Nephron (organoid): ENCODE measurements around the gene MALRD1.

Source experiments
- H3K27ac Mint-ChIP-seq, 3 experiments: 2 replicates each; pipeline ENCODE4 v1.8.0; 2020; ENCODE audit warnings: mixed read lengths in 3 of 3, mild to moderate bottlenecking in 2 of 3, moderate library complexity in 1 of 3
- H3K27me3 Mint-ChIP-seq: 2 replicates; pipeline ENCODE4 v1.8.0; 2021; ENCODE audit warnings: low read depth, mild to moderate bottlenecking, moderate library complexity, mixed read lengths
- H3K36me3 Mint-ChIP-seq: 2 replicates; pipeline ENCODE4 v1.8.0; 2020; ENCODE audit warnings: low read depth, mixed read lengths
- H3K4me1 Mint-ChIP-seq: 2 replicates; pipeline ENCODE4 v1.8.0; 2020; ENCODE audit warnings: mixed read lengths
- H3K4me3 Mint-ChIP-seq, 3 experiments: 2 replicates each; pipeline ENCODE4 v1.8.0; 2020; ENCODE audit warnings: mild to moderate bottlenecking in 3 of 3, mixed read lengths in 3 of 3, moderate library complexity in 2 of 3
- H3K9me3 Mint-ChIP-seq: 2 replicates; pipeline ENCODE4 v1.8.0; 2020; ENCODE audit warnings: mixed read lengths
- TF ChIP-seq, protein P1 (sequence below), 3 experiments: fragments of 200-600 bp; sonication (generic); IDR thresholded peaks; one replicate each; pipeline ENCODE4 v1.5.0; 2021; ENCODE audit warnings: antibody characterized with exemption in 3 of 3; ENCODE audit not compliant: unreplicated experiment in 3 of 3

The MALRD1 gene

DNA sequence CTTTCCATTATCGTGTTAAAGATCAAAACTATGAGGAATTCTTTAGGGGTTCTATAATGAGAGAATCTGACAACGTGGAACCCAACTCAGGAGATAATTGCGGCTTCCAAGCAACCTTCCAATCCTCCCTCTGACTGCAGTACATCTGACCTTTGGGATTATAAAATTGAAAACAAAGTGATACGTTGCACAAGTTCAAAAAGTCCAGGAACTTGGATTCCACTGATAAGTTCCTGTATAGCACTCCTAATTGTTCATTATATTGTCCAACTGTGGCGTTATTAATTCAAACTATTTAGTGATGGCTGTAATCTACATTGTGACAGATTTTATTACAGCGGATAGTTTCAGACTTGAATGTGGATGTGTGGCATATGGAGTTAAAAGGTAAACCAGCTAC, 15.4 kb downstream of the MALRD1 start:
- TF ChIP-seq, protein P1, sequence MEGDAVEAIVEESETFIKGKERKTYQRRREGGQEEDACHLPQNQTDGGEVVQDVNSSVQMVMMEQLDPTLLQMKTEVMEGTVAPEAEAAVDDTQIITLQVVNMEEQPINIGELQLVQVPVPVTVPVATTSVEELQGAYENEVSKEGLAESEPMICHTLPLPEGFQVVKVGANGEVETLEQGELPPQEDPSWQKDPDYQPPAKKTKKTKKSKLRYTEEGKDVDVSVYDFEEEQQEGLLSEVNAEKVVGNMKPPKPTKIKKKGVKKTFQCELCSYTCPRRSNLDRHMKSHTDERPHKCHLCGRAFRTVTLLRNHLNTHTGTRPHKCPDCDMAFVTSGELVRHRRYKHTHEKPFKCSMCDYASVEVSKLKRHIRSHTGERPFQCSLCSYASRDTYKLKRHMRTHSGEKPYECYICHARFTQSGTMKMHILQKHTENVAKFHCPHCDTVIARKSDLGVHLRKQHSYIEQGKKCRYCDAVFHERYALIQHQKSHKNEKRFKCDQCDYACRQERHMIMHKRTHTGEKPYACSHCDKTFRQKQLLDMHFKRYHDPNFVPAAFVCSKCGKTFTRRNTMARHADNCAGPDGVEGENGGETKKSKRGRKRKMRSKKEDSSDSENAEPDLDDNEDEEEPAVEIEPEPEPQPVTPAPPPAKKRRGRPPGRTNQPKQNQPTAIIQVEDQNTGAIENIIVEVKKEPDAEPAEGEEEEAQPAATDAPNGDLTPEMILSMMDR (IDR thresholded peaks at IDR 0.05; ENCODE audit: unreplicated experiment in 3 of 3), result no peak
- H3K27me3 Mint-ChIP-seq, result no peaks in the 10 kb centered on the region
- no peaks in the 10 kb centered on the region for H3K4me1 Mint-ChIP-seq
- peaks cover 2% of the 10 kb centered on the region for H3K9me3 Mint-ChIP-seq
- H3K4me3 Mint-ChIP-seq, result no peak overlapping the region
- no peak overlapping the region for H3K27ac Mint-ChIP-seq
- H3K36me3 Mint-ChIP-seq, result no peaks in the 10 kb centered on the region

GRCh38 chr10:19071946-19072345, 23.3 kb downstream of the MALRD1 start:
- H3K4me1 Mint-ChIP-seq, result no peaks in the 10 kb centered on the region
- no peaks in the 10 kb centered on the region for H3K9me3 Mint-ChIP-seq
- H3K4me3 Mint-ChIP-seq, result no peak overlapping the region
- no peaks in the 10 kb centered on the region for H3K36me3 Mint-ChIP-seq
- H3K27me3 Mint-ChIP-seq, result no peaks in the 10 kb centered on the region
- TF ChIP-seq, protein P1 (IDR thresholded peaks at IDR 0.05; ENCODE audit: unreplicated experiment in 3 of 3), result no peak
- no peak overlapping the region for H3K27ac Mint-ChIP-seq

DNA sequence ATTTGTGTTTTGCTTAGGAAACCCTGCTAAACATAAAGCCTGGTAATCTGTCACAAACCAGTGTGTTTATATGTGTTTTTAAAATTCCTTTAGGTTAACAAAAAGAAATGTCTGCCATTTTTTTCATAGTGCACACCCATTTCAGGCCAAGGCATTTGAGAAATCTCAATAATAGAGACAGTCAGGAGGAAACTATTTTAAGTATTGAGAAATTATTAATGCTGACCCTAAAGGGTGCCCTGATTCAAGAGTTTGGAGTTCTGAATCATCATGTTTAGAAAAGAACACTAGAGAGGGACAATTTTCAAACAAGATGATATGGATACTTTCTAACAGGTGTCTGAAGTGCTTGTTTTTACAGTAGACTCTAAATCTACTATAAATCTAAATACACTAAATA, 28.7 kb downstream of the MALRD1 start:
- Mint-ChIP-seq H3K4me3 (no peak overlapping the region), H3K27me3 (no peaks in the 10 kb centered on the region), H3K36me3 (no peaks in the 10 kb centered on the region), H3K27ac (no peak overlapping the region), H3K4me1 (no peaks in the 10 kb centered on the region), H3K9me3 (peaks cover 11% of the 10 kb centered on the region)
- TF ChIP-seq, protein P1 (IDR thresholded peaks at IDR 0.05; ENCODE audit: unreplicated experiment in 3 of 3), result no peak

GRCh38 chr10:19096501-19097073, 48.0 kb downstream of the MALRD1 start:
- no peak overlapping the region for H3K4me3 Mint-ChIP-seq
- H3K4me1 Mint-ChIP-seq, result no peaks in the 10 kb centered on the region
- TF ChIP-seq, protein P1 (IDR thresholded peaks at IDR 0.05; ENCODE audit: unreplicated experiment in 3 of 3), result no peak
- H3K9me3 Mint-ChIP-seq, result peaks cover 4% of the 10 kb centered on the region
- no peak overlapping the region for H3K27ac Mint-ChIP-seq
- no peaks in the 10 kb centered on the region for H3K27me3 Mint-ChIP-seq
- no peaks in the 10 kb centered on the region for H3K36me3 Mint-ChIP-seq

DNA sequence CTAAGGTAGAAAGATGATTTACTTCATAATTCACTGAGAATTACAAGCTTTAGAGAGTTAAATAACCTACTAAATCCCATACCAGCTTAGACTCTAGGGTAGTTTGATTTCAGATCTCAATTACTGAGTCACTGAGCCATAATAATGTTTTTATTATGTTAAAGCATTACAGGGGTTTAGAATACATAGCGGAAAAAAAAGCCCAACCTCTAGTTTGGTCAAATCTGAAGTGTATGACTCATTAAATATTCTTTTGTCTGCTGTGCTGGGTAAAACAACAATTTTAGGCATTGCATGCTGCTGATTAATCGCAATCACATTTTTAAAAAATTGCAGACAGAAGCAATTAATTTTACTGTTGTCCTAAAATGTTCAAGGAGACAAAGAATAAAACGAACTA, 48.5 kb downstream of the MALRD1 start:
- TF ChIP-seq, protein P1 (IDR thresholded peaks at IDR 0.05; ENCODE audit: unreplicated experiment in 3 of 3), result no peak
- Mint-ChIP-seq H3K27ac (no peak overlapping the region), H3K36me3 (no peaks in the 10 kb centered on the region), H3K4me1 (no peaks in the 10 kb centered on the region), H3K4me3 (no peak overlapping the region), H3K9me3 (peaks cover 4% of the 10 kb centered on the region), H3K27me3 (no peaks in the 10 kb centered on the region)

DNA sequence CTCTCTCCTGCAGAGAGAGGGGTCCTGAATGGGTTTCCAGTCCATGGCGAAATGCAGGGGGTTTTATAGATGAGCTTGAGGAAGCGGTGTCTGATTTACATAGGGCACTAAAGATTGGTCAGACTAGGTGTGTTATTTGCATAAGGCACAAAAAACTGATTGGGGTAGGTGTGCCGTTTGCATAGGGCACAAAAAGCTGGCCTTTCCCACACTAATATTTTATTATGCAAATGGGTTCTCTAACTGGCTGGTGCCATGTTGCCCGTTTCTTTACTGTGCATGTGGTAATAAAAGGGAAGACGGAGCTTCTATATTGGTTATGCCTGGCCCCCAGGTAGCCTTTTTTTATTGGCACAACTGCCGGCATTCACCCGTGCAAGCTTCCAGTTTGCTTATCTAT, 50.2 kb downstream of the MALRD1 start:
- TF ChIP-seq, protein P1 (IDR thresholded peaks at IDR 0.05; ENCODE audit: unreplicated experiment in 3 of 3), result no peak

More for the DNA sequence above, 50.2 kb downstream of the MALRD1 start:
- Mint-ChIP-seq H3K4me1 (no peaks in the 10 kb centered on the region), H3K4me3 (no peak overlapping the region), H3K36me3 (no peaks in the 10 kb centered on the region), H3K9me3 (peaks cover 4% of the 10 kb centered on the region), H3K27ac (no peak overlapping the region), H3K27me3 (no peaks in the 10 kb centered on the region)
